ENCODE results near the gene EPHA5. TPM values are rescaled to one million over a fixed set of nuclear protein-coding genes. Genes with fewer than 3 reads are reported as not detected.

EPHA5 gene
- total RNA-seq, 1 experiment from 2014 or later, result not detected

GRCh38 chr4:65599340-65599739 is 70.9 kb downstream of the EPHA5 start:
- WGBS (ENCODE audit: extremely low coverage, insufficient read length, low lambda C conversion rate), result no CpG with 5 or more reads among the region's 2 CpGs
- no peak overlapping the region for H2BK5ac ChIP-seq (ENCODE audit: insufficient read length, low read length)
- H3K23ac ChIP-seq (ENCODE audit: insufficient read length, low read depth, low read length), result no peak overlapping the region
- no peak overlapping the region for H2AK5ac ChIP-seq (ENCODE audit: insufficient read length, low read length)
- no peaks in the 10 kb centered on the region for H3K79me1 ChIP-seq (ENCODE audit: insufficient read depth, low read depth, low read length, poor library complexity, severe bottlenecking)
- H3K56ac ChIP-seq (ENCODE audit: insufficient read length, low read depth, low read length), result no peak overlapping the region
- H3K4me1 ChIP-seq (ENCODE audit: insufficient read depth, low read length), result no peaks in the 10 kb centered on the region
- Mint-ChIP-seq H3K36me3 (ENCODE audit: insufficient read depth in 1 of 3, low read depth in 3 of 3) (no peaks in the 10 kb centered on the region), H3K4me1 (no peaks in the 10 kb centered on the region), H3K4me3 (no peak overlapping the region), H3K27ac (no peak overlapping the region), H3K27me3 (ENCODE audit: low read depth) (no peaks in the 10 kb centered on the region), H3K9me3 (no peaks in the 10 kb centered on the region)
- H2BK20ac ChIP-seq (ENCODE audit: low read depth, low read length, poor library complexity, severe bottlenecking), result no peak overlapping the region
- no peak overlapping the region for H4K8ac ChIP-seq (replicated peaks; ENCODE audit: insufficient read length, low read depth, low read length)
- no peak overlapping the region for H3K18ac ChIP-seq (ENCODE audit: insufficient read length, low read depth, low read length)
- no peak overlapping the region for H2BK15ac ChIP-seq (ENCODE audit: low read depth, low read length)
- H4K5ac ChIP-seq (ENCODE audit: insufficient read length, low read depth, low read length), result no peak overlapping the region
- no peaks in the 10 kb centered on the region for H3K9me3 ChIP-seq (ENCODE audit: control insufficient read depth, low read depth, low read length)
- no peaks in the 10 kb centered on the region for H3K79me2 ChIP-seq (ENCODE audit: insufficient read depth, low read length)
- H2BK120ac ChIP-seq (ENCODE audit: low read depth, low read length, poor library complexity, severe bottlenecking), result no peak overlapping the region
- H3K23me2 ChIP-seq (ENCODE audit: insufficient read length, low read depth, low read length, poor library complexity, severe bottlenecking), result no peaks in the 10 kb centered on the region
- no peak overlapping the region for H3K4me2 ChIP-seq (ENCODE audit: insufficient read depth, insufficient read length, low read length)
- TF ChIP-seq CTCF (conservative IDR thresholded peaks at IDR 0.05), result no peak
- no peak for DNase-seq
- no peak overlapping the region for H3T11ph ChIP-seq (ENCODE audit: low read length)
- H4K20me1 ChIP-seq (ENCODE audit: control insufficient read depth, insufficient read depth, insufficient read length), result no peaks in the 10 kb centered on the region
- H2BK12ac ChIP-seq (ENCODE audit: insufficient read length, low read depth, low read length), result no peak overlapping the region
- no peak overlapping the region for H2AFZ ChIP-seq (ENCODE audit: low read length)
- H3K9ac ChIP-seq (ENCODE audit: extremely low read depth, insufficient read length, low read length), result no peak overlapping the region
- H3K4ac ChIP-seq (ENCODE audit: low read depth, low read length), result no peak overlapping the region
- no peak overlapping the region for H3K27ac ChIP-seq (ENCODE audit: insufficient read length, low read depth, low read length)
- no peaks in the 10 kb centered on the region for H3K27me3 ChIP-seq (ENCODE audit: insufficient read depth, low read length)
- H3K14ac ChIP-seq (ENCODE audit: insufficient read depth, low read length), result no peak overlapping the region
- no peak overlapping the region for H4K91ac ChIP-seq (ENCODE audit: insufficient read length, low read depth, low read length)
